ENCODE results near the gene DRD4.

DRD4 gene

GRCh38 chr11:623349-623869 is 13.7 kb upstream of the DRD4 start:
- DNase-seq: no peak

- no peak for DNase-seq
Observed at GRCh38 chr11:623999-624704, 12.9 kb upstream of the DRD4 start.

- DNase-seq: no peak
Observed at GRCh38 chr11:624705-625635, 12.1 kb upstream of the DRD4 start, which contains the start of gene CDHR5. Gene CDHR5, minus strand, starts transcription at chr11:624955. Its CDS starts 53 bp downstream, at chr11:624902.

- no peak for DNase-seq
Observed at GRCh38 chr11:625636-626268, 11.3 kb upstream of the DRD4 start.

GRCh38 chr11:626475-627307 is 10.4 kb upstream of the DRD4 start, which contains the start of gene SCT:
Gene SCT, minus strand, starts transcription at chr11:627181. Its CDS starts 38 bp downstream, at chr11:627143.
- no peak for DNase-seq

GRCh38 chr11:627308-627576 is 9.8 kb upstream of the DRD4 start:
- DNase-seq: no peak

GRCh38 chr11:628056-628455 is 9.0 kb upstream of the DRD4 start:
- no peak for DNase-seq

- no peak for DNase-seq
Observed at GRCh38 chr11:629237-629583, 7.9 kb upstream of the DRD4 start.

GRCh38 chr11:630871-631270 is 6.2 kb upstream of the DRD4 start:
- DNase-seq: no peak

GRCh38 chr11:635945-636510 is 1.0 kb upstream of the DRD4 start:
- no peak for DNase-seq

- DNase-seq: no peak
Observed at GRCh38 chr11:637333-637592, 194 bp downstream of the DRD4 start.

GRCh38 chr11:637593-638521 is 788 bp downstream of the DRD4 start:
- no peak for DNase-seq

- no peak for DNase-seq
Observed at GRCh38 chr11:638631-639331, 1.7 kb downstream of the DRD4 start.

GRCh38 chr11:639332-639955 is 2.4 kb downstream of the DRD4 start:
- DNase-seq: no peak

GRCh38 chr11:640021-640706 is 3.1 kb downstream of the DRD4 start:
- DNase-seq: no peak

- DNase-seq: no peak
Observed at GRCh38 chr11:641806-642370, 4.8 kb downstream of the DRD4 start.

GRCh38 chr11:643366-643765 is 6.3 kb downstream of the DRD4 start:
- DNase-seq: no peak

GRCh38 chr11:643849-644738 is 7.0 kb downstream of the DRD4 start:
- DNase-seq: no peak

Measured in NCI-H2029 treated with DMSO at 0.1 percent for 48 hours (cell line).